GM18861 (cell line): Measurements from ENCODE around the gene DNAJC10.
"Not testable (repeated sequence)": the region's sequence is repeated elsewhere in the genome, so short reads cannot be mapped to it uniquely, and the experiment has no call there.

Experiments used
- ATAC-seq: cut with Tn5 transposase; IDR thresholded peaks from one replicate; pipeline ENCODE4 v1.9.1; 2021; ENCODE audit not compliant: unreplicated experiment

The DNAJC10 gene

DNA sequence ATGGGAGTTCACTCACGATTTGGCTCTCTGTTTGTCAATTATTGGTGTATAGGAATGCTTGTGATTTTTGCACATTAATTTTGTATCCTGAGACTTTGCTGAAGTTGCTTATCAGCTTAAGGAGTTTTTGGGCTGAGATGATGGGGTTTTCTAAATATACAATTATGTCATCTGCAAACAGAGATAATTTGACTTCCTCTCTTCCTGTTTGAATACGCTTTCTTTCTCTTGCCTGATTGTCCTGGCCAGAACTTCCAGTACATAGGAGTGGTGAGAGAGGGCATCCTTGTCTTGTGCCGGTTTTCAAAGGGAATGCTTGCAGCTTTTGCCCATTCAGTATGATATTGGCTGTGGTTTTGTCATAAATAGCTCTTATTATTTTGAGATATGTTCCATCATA lies 66.6 kb downstream of the DNAJC10 start:
- not testable (repeated sequence) for ATAC-seq

DNA sequence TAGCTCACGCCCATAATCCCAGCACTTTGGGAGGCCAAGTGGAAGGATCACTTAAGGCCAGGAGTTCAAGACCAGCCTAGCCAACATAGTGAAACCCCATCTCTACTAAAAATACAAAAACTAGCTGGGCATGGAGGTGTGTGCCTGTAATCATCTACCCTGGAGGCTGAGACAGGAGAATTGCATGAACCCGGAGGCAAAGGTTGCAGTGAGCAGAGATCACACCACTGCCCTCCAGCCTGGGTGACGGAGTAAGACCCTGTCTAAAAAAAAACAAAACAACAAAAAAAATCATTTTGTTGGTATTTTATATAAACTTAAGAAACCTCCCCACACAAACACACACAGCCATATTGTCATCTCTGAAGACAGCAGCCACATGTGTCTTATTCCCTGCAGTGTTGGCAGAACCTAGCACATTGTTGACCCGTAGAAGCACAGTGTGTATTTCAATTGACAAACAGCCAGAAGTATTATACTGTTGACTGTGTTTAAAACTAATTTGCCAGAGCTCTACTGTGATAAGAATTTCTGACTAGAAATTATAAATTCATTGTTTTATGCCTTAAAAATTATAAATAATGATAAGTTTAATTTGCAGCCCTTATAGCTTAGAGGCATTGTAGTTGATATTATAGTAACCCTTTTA lies 68.1 kb downstream of the DNAJC10 start:
- no peak for ATAC-seq

DNA sequence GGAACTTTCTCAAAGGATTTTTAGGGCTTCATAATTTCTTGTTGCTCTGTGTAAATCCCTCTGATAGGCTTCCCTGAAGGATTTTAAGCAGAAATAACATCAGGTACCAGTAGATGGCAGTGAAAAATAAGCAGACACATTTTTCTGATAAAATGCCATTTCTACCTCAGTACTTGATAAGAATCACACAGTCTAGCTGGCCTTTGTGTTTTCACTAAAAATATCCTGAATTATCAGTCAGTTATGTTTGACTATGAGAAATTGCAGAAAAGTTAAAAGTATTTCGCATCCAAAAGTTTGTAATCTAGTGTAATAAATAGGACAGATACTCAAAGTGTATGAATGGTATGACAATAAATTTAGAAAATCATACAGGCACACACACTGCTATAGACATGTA lies 68.7 kb downstream of the DNAJC10 start:
- peak; percentile 77 for ATAC-seq

DNA sequence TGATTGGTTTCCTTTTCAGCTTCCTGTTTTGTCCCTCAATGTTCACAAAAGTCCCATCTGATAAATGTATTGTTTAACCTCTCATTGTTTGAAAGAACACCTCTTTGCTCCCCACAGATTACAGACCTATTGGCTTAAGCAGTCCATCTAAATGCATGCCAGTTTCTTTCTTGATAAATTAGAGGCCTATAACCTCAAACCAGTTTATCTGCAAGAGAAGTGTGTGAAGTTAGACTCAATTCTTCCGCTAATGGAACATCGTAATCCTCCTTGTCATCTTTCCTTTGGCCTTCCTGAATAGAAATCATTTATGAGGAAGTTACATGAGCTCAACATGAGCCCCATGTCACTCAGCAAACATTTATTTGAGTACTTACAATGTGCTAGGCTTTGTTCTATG lies 76.4 kb downstream of the DNAJC10 start:
- no peak for ATAC-seq

DNA sequence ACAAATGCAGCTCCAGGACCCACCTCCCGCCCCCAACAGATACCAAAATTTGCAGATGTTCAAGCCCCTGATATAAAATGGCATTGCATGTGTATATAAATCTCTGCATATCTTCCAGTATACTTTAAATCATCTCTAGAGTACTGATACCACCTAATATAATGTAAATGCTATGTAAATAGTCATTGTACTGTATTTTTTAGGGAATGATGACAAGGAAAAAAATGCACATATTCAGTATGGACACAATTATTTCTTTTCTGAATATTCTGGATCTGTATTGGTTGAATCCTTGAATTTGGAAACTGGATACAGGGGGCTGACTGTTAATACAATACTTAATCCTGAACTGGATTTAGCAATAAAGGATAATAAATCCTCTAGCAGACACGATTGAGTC lies 82.7 kb downstream of the DNAJC10 start:
- ATAC-seq, result no peak

DNA sequence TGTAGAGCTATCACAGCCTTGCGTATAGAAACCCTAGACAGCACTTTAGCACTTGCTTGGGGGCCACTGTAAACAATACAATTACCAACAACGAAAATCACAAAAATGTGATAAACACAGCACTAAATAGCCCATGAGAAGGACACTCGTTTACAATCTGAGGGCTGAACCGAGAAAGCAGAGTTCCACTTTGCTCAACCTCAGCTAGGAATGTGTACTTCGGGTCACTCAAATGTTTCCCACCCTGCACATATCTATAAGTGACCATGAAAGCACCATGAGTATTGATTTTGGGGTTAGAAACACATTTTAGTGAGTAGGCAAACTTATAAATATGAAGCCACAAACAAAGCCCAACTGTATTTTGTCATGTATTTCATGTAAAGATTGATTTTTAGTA lies 88.1 kb downstream of the DNAJC10 start:
- no peak for ATAC-seq

DNA sequence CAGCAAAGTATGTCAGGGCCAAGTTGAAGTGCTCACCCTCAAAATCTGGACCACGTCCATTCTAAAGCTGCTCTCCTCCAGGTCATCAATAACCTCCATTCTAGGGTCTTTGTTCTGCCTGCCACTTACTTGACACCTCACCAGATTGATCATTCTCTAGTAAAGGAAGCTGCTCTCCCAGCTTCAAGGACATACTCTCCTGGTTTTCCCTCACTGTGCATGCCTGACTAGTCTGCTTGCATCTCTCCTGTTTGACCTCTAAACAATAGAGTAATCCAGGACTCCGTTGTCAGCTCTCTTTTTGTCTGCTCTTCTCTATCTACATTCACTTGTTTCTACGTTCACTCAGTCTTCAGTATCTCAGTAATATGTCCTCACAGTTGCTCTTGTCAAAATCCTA lies 91.3 kb downstream of the DNAJC10 start:
- ATAC-seq, result no peak

DNA sequence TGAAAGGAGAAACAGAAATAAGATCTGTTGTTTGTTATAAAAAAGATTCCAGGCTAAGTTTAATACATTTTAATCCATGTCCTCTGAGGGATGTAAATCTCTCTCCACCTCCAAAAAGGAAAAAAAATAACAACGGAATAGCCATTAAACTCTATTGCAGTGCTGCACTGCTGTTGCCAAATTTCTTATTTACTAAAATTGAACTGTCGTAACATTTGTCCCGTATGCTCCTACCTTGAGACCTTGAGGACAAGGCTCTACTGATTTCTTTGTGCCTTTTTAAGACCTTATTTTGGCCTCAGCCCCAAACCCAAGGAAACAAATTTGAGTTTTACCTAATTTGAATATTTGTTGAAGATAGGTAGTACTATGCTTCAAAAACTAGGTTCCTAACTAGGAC lies 94.0 kb downstream of the DNAJC10 start:
- ATAC-seq, result no peak

DNA sequence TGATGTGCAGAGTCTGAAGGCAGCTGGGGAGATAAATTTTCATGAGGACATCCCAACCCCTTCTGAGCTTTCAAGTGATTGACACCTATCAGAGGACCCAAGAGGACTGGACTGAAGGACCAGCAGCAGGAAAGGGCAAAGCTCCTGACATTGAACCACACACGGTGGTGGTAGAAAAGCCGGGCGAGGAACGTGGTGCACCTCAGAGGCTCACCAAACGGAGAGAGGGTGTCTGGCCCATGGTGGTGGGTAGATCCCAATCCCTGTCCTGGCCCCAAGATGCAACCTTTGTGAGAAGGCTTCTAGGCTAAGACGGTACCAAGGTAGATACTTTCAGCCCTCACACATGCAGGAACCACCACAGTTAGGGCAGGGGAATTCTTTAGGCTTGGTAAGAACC lies 98.3 kb downstream of the DNAJC10 start:
- no peak for ATAC-seq

DNA sequence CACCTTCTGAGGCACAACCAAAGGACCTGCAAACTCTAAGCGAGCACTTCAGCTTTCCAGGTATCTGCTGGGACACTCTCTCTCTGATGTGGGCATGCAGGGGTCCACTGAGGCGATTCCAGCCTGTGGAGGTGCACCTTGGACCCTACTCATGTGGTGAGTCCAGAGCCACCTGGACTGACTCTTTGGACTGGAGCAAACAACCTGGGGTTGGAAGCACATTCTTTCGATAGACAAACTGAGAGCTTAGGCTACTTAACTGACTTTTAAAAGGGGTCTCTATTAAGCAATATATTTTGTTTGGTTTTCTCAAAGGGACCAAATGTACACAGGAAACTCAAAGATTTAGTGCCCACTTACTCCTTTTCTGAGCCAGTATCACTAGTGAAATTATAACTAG lies 98.7 kb downstream of the DNAJC10 start:
- no peak for ATAC-seq

DNA sequence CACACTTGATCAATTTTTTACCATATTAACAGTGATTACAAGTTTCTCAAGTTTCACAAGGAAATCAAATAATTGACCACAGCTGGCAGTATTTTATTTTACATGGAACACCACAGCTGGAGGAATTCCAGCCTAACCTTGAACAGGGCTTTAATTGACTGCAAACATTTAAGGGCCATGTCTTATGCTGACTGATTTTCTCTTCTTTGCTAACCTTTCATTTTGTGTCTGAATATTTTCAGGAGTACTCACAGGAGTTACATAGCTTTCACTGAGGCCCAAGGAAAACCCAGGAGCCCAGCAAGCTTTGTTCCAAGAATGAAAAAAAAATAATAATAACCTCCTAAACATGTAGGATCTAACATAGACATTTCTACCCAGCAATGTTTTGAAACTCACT lies 100.8 kb downstream of the DNAJC10 start:
- no peak for ATAC-seq

DNA sequence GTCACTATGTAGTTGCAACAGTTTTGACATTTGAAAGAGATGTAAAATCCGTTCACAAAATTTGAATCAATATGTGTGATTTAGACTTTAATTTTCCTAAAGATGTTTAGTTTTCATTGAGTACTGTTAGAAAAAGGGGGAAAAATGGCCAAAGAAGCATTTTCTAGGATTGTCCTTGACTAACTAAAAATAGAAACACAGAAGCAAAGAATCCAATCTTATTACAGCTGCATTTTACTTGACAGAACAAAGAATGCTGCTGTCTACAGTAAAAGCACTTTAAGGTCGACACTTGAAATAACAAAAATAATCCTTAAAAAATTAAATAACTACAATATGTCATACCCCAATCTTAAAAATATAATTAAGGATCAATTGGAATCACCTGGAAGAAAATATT lies 101.5 kb downstream of the DNAJC10 start:
- ATAC-seq, result no peak

DNA sequence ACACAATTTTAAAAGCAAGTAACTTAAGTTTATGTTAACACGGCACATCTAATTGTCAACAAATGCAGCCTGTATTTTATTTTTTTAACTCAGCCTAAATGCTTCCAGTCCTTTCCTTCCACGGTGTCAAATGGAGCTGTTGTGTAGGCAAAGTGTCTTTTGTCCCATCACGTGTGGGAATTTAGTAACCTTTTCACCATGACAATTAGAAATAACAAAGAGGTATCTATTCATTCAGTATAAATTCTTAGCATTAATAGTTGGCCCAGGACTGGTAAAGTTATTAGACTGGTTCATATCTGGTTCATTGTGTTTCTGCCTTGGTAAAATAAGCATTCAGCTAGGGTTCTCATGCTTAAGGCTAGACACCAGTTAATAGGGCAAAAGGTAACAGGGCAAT lies 102.4 kb downstream of the DNAJC10 start:
- ATAC-seq, result no peak

DNA sequence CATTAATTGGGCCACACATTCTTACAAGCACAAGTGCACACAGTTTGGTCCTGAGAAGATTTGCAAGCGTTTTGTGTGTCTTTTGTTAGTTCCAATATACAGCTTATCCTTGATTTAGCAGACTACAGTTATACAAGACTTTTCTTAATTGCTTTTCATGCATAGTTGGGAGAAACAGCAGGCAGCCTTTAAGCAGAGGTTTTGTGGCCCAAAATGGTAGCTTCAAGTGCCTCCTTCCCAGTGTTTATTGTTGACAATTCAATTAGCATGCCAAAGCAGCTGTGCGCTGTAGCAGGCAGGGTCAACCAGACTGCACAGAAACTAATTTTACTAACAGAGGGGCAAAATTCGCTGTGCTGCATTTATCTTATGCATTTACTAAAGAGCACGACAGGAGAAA lies 102.9 kb downstream of the DNAJC10 start:
- no peak for ATAC-seq

DNA sequence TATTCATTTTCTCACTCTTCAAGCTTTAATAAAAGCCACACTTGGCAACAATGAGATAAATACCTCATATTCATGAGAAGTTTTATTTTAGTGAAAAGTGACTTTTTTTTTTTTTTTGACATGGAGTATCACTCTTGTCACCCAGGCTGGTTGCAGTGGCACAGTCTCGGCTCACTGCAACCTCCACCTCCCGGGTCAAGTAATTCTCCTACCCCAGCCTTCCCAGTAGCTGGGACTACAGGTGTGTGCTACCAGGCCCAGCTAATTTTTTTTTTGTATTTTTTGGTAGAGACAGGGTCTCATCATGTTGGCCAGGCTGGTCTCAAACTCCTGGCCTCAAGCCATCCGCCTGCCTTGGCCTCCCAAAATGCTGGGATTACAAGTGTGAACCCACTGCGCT lies 103.4 kb downstream of the DNAJC10 start:
- no peak for ATAC-seq

DNA sequence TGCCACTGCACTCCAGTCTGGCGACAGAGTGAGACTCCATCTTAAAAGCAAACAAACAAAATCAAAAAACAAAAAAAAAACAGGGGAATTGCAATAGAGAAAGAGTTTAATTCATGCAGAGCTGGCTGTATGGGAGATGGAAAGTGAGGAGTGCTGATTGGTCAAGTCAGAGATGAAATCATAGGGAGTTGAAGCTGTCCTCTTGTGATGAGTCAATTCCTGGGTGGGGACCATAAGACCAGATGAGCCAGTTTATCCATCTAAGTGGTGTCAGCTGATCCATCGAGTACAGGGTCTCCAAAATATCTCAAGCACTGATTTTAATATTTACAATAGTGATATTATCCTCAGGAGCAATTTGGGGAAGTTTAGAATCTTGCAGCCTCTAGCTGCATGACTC lies 105.1 kb downstream of the DNAJC10 start:
- no peak for ATAC-seq

DNA sequence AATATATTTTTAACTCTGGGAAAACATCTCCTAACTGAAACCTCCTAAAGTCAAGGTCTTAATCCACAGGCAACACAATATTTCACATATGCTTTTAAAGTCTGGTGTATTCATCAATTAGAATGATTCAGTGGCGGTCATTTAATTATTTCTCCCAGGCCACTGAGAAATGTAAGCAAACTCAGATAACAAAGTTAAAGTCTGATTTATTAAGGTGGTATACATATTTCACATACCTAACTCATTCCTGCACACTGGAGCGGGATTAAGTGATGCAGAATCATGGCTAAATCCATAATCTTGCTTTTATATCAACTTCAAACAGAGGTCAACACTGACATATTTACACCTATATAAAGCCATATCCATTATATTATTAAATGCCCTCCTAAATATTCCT lies 106.7 kb downstream of the DNAJC10 start:
- ATAC-seq, result no peak

DNA sequence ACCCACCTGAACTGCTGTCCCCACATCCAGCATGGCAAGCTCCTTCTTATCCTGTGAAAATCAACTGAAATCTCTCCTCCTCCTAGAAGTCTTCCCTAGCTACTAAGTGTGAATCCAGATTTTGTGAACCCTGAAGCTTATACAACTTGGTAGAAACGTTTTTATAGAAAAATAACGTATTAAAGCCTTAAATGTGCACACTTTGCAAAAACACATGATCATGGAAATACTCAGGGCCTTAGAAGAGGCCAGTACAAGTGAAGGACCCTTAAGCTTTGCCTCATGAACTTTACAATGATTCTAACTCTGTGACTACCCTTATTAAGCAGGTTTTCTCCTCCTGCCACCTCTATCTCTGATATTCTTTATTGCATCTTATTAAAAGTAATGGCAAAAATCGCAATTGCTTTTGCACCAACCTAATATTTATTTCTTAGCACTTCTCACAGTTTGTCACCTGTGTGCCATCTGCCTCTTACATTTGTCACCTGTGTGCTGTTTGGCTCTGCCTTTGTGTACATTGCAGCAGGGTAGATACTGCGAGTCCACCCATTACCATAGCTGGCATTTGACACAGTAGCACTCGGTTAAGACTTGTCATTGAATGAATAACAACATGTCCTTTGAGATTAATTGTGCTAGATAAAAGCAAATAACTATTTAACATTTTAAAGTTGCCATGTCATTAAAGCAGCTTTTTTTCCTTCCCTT lies 108.2 kb downstream of the DNAJC10 start:
- ATAC-seq, result no peak

DNA sequence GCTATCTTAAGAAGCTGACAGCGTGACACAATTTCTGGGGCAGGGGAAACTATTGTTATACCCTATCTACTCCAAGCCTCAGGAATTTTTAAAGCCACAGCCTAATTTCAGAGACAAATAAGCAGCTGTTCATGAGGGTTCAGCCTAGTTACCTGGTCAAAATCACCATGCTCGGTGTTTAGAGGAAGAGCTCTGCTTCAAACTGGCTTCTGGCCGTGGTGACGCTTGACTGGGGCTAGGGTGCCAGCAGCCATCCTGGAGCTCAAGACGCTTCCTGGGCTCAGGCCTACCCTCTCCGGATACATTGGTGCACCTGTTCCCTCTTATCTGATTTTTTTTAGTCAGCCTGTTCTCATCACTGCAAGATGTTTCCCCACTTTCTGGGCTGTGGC lies 108.7 kb downstream of the DNAJC10 start:
- no peak for ATAC-seq

DNA sequence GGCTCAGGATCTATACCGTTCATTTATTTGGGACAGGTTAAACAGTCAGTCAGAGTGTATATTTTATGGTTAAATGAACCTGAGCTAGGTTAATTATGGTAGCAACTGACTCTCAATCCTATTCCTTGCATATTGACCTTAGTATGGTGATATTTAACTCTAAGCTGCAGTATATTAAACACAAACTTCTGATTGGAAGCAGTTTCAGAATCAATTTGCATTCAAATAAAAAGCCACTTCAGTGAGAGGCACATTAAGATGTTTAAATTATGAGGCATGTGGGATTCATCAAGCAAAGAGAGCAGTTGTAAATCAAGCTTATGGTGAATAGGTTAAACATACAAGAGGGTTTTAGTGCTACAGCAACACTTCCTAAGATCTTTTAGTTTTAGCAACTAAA lies 110.0 kb downstream of the DNAJC10 start:
- ATAC-seq, result no peak

DNA sequence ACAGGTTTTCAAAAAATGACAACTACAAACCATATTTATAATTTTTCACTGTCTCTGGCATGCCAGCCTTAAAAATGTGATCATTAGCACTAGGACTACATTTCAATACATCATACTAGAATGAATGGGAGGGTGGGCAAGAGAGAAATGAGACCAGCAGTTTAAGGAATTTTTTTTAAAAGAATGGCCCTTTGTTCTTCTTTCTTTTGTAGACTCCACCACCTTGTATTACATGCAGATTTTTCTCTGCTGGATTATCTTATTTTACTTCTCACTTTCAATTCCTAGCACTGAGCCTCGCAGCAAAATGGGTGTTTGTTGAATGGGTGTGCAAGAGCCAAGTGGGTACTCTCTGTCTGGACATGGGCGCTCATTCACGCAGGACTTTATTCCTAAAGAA lies 110.4 kb downstream of the DNAJC10 start:
- no peak for ATAC-seq

DNA sequence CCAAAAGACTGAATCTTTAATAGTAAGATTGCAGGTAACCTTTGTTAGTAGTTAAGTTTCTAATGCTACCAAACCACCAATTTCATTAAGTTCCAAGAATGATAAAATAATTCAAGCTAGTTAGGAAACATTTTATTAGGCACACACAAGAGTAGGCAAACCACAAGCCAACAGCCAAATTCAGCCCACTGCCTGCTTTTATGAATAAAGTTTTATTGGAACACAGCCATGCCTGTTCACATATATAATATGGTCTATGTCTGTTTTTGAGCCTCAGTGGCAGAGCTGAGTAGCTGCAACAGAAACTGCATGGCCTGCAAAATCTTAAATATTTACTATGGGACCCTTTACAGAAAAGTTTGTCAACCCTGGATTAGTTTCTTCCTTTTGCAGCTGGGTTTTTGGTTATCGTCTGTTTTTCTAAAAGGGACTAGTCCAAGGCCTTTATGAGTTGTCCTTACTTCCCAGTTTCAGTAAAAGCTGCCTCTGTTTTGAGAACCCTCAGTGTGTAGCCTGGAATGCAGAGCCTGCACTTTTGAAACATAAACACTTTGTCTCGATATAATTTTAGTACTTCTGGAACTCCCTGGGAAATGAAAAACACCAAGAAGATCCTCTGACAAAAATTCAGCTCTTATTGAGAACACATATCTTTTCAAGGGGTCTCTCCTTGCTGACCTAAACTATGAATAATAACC lies 111.3 kb downstream of the DNAJC10 start:
- ATAC-seq, result no peak
